ENCODE data around the gene BRD9.

BRD9 gene

DNA sequence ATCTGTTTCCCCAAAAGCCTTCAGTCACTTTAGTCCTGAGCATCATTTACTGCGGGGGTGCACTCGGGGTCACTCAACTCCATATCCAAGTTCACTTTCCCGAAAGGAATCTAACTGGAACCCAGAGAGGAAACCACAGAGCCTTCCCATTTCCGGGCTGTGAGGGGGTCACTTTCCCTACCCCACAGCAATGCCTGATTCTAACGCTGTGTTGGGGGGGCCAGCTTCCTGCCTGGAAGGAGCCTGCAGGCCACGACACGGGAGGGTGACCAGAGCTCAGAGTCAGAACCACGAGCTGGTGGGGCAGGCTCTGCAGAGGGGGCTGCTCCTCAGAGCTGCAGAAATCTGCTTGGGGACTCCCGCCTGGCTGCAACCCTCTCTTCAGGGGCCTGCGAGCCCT lies 20.3 kb downstream of the BRD9 start:
- TF ChIP-seq, protein P1, sequence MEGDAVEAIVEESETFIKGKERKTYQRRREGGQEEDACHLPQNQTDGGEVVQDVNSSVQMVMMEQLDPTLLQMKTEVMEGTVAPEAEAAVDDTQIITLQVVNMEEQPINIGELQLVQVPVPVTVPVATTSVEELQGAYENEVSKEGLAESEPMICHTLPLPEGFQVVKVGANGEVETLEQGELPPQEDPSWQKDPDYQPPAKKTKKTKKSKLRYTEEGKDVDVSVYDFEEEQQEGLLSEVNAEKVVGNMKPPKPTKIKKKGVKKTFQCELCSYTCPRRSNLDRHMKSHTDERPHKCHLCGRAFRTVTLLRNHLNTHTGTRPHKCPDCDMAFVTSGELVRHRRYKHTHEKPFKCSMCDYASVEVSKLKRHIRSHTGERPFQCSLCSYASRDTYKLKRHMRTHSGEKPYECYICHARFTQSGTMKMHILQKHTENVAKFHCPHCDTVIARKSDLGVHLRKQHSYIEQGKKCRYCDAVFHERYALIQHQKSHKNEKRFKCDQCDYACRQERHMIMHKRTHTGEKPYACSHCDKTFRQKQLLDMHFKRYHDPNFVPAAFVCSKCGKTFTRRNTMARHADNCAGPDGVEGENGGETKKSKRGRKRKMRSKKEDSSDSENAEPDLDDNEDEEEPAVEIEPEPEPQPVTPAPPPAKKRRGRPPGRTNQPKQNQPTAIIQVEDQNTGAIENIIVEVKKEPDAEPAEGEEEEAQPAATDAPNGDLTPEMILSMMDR (IDR thresholded peaks at IDR 0.05; ENCODE audit: low read depth, low read length), result no peak
- no peak for DNase-seq (ENCODE audit: extremely low read depth, low read depth)

DNA sequence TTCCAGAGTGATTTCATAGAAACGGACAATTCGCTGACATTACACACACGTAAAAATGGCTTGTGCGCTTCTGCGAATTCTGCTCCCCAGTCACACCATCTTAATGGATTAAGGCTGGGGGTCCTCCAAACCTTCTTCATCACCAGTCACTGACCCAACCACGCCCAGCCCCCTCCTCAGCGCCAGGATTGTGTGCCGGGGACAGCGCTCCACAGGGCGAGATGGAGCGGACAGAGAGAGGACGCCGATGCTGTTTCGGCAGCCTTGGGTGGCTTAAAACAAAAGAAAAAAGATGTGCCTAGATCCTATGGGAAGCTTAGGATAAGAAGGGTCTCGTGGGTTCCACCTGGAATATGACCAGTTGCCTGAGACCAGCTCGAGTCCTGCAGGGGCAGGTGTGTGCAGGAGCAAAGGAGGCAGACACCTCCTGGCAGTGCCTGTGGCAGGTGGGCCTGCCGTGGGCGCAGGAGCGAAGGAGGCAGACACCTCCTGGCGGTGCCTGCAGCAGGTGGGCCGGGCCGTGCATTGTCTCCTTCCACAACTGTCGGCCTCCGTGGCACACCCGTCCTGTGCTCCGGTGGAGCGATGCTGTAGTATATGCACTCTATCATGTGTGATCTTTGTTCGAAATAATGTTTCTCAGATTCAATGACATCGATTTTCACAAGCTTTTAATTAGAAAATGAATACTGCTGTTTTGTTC lies 20.9 kb downstream of the BRD9 start:
- TF ChIP-seq, protein P1 (IDR thresholded peaks at IDR 0.05; ENCODE audit: low read depth, low read length), result no peak
- no peak for DNase-seq (ENCODE audit: extremely low read depth, low read depth)

DNA sequence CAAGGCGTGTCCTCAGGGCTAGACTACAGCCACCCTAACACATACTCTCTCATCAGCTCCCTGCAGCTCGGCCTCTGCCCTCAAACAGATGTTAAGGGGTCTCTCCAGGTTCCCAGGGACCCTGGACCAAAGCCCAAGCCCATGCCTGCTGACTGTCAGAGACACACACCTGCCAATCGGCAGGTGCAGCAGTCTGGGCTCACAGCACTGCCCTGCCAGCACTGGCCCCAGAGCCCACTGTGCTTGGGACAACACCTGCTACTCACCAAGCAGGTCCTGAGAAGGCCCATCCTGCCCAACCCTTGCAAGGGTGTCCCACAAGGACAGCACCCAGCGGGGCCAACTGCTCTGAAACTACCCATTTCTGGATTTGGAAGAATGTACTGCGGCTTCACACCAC lies 21.6 kb downstream of the BRD9 start:
- no peak for DNase-seq (ENCODE audit: extremely low read depth, low read depth)
- TF ChIP-seq, protein P1 (IDR thresholded peaks at IDR 0.05; ENCODE audit: low read depth, low read length), result no peak

DNA sequence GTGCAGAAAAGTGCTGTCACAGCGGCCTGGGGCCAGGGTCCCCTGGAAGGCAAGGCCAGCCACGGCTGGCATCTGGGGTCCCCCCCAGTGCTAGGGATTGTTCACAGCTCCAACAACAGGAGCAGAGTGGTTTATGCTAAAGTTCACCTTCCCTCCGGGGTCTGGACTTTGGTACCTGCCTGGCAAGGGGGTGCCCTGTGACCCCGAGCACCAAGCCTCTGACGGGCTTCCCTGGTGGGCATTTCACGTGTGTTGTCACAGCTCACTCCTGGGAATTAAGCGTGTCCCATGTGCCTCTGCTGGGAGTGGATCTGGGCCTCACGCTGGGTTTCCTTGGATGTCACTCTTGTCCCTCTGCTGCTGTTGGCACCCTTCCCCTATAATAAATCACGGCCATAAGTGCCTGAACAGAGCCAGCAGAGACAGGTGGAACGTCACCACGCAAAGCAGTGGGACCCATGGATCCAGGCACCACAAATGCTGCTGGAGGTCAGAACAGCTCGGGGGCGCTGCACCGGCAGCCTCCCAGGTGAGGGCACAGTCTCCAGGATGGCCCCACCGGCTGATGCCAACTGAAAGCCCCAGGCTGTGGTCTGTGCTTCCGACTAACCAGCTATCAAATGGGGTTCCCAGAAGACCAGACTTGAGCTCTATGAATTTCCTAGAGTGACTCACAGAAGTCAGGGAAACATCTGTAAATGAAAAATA lies 24.0 kb downstream of the BRD9 start:
- TF ChIP-seq, protein P1 (IDR thresholded peaks at IDR 0.05; ENCODE audit: low read depth, low read length), result no peak
- no peak for DNase-seq (ENCODE audit: extremely low read depth, low read depth)

DNA sequence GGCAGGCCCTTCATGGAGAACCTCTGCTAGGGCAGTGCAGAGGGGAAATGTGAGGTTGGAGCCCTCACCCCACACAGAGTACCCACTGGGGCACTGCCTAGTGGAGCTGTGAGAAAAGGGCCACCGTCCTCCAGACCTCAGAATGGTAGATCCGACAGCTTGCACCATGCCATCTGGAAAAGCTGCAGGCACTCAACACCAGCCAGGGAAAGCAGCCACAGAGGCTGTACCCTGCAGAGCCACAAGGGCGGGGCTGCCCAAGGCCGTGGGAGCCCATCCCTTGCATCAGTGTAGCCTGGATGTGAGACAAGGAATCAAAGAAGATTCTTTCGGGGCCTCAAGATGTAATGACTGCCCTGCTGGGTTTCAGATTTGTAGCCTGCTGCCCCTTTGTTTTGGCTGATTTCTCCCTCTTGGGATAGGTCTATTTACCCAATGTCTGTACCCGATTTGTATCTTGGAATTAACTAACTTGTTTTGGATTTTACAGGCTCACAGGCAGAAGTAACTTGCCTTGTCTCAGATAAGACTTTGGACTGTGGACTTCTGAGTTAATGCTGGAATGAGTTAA lies 25.2 kb downstream of the BRD9 start:
- no peak for DNase-seq (ENCODE audit: extremely low read depth, low read depth)
- TF ChIP-seq, protein P1 (IDR thresholded peaks at IDR 0.05; ENCODE audit: low read depth, low read length), result no peak

DNA sequence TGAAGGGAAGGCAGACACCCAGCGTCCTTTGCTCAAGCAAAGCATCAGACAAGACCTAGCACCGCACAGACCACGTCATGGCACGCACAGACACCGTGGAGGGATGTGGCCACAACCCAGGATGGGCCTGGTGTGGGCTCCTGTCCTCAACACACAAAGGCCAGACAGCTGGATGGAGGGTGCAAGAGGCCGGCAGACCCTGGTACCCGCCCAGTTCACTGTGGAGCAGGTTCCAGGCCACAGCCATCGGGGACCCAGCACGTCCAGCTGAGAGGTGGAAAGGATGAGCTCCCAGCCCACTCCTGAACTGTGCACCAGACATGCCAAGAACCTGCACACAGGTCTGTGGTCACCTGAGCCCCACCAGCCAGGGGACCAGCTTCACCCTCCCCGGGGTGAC lies 26.8 kb downstream of the BRD9 start:
- TF ChIP-seq, protein P1 (IDR thresholded peaks at IDR 0.05; ENCODE audit: low read depth, low read length), result no peak
- DNase-seq (ENCODE audit: extremely low read depth, low read depth), result no peak

DNA sequence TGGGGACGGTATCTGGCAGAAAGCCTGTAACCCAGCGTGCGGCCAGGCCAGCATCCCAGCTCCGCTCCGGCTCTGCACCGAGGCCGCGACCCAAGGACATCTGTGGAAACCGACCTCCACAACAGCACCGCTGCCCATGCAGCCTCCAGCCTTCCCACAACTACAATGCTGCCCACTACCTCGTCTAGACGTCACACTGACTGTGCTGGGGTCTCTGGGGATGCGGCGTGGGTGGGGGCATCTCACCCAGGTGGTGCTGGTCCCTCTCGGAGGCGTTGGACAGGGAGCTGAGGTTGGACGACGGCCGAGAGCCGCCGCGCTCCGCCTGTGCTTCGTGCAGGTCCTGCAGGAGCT lies 27.5 kb downstream of the BRD9 start:
- no peak for DNase-seq (ENCODE audit: extremely low read depth, low read depth)
- TF ChIP-seq, protein P1 (IDR thresholded peaks at IDR 0.05; ENCODE audit: low read depth, low read length), result no peak
